ENCODE data around the gene FGFR2.

Gene FGFR2

GRCh38 chr10:121598263-121599249, at the start of gene FGFR2:
TSS of gene FGFR2 (minus strand) at chr10:121598444. CDS start at chr10:121593817, 4,627 bp downstream.
- peak; percentile 95 for DNase-seq

GRCh38 chr10:121647401-121647800, 49.2 kb upstream of the FGFR2 start:
- DNase-seq: no peak

- DNase-seq: no peak
These were observed 47.5 kb upstream of the FGFR2 start for GRCh38 chr10:121645696-121646095.

- DNase-seq: peak; percentile 50
These were observed 46.3 kb upstream of the FGFR2 start for GRCh38 chr10:121644501-121644900.

GRCh38 chr10:121640266-121640665, 42.0 kb upstream of the FGFR2 start:
- DNase-seq: no peak

DNA sequence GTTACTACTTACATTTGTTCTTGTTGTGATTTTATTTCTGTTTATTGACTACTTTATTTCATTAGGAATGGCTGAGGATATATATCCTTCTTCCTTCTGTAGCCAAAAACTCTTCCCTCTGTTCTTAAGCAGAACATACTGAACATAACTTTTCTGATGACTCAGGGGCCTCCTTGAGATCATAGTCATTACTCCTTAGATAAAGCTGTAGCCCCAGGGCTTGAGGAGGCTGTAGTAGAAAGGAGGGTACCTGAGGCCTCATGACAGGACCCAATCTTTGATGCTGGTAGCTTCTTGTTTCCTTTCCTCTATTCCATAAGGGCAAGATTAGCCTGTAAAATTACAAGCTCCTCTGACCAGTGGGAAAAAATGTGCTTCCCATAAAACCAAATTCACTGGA, 41.2 kb upstream of the FGFR2 start:
- DNase-seq: no peak

DNA sequence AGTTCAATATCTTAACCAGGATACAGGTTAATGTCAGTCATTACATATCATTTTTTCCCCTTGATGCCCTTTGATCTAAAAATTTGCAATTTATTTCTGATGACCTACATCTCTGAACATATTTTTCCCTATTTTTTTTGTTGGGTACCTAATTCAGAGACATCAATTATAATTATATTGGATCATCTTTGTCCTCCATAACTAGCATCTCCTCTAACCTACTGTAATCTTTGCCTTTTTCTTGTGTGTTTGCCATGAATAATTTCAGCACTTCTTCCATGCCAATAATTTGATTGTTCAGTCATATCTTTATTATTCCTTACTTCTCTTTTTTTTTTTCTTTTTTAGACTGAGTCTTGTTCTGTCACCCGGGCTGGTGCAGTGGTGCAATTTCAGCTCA, 39.2 kb upstream of the FGFR2 start:
- no peak for DNase-seq

DNA sequence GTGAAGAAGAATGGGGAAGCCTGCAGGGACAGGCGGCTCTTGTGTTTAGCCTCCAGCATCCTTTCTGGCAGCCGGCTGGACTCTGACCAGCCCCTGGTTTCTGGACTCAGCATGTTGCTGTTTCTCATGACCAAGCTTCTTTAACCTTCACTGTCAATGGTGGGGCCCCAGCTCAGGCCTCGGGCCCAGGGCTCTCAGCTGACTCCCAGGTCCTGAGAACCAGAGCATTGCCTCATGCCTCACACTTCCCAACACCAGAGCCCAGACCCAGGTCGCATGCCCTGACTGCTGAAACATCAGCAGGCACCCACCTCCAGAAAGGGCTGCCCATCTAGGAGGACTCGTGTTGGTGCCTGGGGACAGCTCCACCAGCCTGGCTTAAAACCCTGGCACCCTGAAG, 34.8 kb upstream of the FGFR2 start:
- DNase-seq: no peak

DNA sequence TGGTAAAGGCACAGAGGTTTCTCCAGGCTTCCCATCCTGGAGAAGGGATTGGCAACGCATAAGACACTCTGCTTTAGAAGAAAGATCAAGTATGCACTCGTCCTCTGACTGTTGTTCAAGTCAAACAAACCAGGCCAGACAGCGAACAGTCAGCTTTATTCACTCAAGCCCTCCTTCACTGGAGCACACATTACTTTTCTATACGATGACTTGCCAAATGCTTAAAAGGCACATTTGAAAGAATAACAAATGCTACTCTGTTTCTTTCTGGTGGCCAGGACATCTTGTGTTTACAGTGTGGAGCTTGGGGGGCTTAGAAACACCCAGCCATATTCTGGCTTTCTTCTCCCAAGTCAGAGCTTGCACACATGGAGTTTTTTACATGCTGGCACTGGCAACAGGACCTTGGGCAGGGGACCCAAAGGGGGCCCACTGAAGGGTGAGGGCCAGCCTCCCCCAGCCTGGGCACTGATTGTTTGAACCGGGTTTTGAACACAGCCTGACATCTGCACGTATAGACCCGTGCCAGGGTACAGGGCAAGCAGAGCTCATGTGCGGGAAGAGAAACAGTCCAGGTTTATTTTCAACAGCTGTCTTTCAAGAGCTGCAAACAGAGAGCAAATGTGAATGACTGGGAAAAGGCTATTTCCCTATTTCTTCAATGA, 33.3 kb upstream of the FGFR2 start:
- peak; percentile 38 for DNase-seq

GRCh38 chr10:121628859-121629258, 30.6 kb upstream of the FGFR2 start:
- peak; percentile 43 for DNase-seq

- DNase-seq: peak; percentile 68
These were observed 29.8 kb upstream of the FGFR2 start for GRCh38 chr10:121627876-121628581.

DNA sequence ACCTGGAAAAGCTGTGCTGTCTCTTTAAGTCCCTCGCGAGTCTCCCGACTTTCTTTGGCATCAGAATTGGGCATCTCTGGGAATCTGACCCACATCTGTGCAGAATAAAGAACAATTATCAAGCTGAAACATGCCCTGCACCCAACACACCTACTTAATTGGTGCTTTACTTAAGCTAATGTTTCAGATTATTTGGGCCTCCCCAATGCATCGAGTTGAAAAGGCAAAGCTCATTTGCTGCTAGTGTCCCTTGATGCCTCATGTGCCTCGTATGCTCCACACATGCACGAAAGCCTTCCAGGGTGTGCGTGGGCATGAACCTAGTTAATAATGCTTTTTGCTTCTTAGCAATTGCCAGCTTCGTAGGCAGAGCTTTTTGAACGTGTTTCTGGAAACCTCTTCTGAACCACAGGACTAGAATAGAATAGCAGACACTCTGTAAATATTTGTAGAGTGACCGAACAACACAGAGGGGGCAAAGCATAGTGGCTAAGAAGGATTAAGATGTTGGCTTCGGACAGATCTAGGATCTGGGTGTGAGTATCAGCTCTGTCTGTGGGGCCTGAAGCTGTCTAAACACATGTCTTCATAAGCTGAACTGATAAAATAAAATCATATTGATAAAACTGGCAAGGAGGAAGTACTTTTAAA, 26.7 kb upstream of the FGFR2 start:
- no peak for DNase-seq

DNA sequence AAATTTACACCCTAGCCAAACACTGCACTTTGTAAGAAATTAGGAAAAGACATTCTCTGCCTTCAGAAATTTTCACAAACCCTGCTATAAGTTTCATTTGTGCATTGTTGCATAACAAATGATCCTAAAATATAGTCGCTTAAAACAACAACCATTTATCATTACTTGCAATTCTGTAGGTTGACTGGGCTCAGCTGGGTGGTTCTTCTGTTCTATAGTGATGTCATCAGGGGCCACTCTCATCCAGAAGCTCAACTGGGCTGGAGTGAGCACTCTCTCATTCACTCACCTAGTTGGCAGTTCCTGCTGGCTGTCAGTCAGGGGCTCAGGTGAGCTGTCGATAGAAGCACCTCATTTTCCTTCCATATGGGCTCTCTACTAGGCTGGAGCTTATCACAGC, 20.7 kb upstream of the FGFR2 start:
- no peak for DNase-seq

DNA sequence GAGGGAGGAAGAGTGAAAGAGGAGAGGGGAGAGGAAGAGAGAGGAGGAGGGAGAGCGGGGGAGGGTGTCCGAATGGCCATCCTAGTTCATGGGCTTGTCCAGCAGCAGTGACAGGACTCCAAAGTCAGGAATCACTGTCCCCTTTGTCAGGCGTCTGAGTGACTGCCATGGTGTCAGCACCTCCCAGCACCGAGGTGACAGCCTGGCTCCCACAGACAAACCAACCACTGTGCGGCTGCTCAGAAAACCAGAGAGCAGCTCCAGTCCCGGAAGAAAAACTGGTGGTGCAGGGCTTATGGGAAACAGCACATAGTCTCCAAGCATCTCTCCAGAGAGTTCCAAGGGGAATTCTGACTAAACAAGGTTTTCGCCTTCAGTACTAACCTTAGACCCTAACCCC, 18.9 kb upstream of the FGFR2 start:
- no peak for DNase-seq

GRCh38 chr10:121616291-121616690, 18.0 kb upstream of the FGFR2 start:
- DNase-seq: no peak

- no peak for DNase-seq
These were observed 17.6 kb upstream of the FGFR2 start for GRCh38 chr10:121615836-121616235.

- peak; percentile 37 for DNase-seq
These were observed 17.2 kb upstream of the FGFR2 start for GRCh38 chr10:121615435-121615793.

GRCh38 chr10:121614613-121615434, 16.6 kb upstream of the FGFR2 start:
- DNase-seq: peak; percentile 24

DNA sequence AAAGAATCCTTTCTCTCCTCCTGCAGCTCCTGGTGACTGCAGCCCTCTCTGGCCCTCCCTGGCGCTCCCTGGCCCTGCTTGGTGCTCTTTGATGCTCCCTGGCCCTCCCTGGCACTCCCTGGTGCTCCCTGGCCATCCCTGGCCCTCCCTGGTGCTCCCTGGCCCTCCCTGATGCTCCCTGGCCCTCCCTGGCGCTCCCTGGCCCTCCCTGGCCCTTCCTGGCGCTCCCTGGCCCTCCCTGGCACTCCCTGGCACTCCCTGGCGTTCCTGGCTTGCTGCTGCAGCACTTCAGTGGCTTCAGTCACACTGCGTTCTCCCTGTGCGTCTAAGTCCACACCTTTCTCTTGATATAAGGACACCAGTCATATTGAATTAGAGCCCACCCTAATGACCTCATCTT, 15.2 kb upstream of the FGFR2 start:
- no peak for DNase-seq

DNA sequence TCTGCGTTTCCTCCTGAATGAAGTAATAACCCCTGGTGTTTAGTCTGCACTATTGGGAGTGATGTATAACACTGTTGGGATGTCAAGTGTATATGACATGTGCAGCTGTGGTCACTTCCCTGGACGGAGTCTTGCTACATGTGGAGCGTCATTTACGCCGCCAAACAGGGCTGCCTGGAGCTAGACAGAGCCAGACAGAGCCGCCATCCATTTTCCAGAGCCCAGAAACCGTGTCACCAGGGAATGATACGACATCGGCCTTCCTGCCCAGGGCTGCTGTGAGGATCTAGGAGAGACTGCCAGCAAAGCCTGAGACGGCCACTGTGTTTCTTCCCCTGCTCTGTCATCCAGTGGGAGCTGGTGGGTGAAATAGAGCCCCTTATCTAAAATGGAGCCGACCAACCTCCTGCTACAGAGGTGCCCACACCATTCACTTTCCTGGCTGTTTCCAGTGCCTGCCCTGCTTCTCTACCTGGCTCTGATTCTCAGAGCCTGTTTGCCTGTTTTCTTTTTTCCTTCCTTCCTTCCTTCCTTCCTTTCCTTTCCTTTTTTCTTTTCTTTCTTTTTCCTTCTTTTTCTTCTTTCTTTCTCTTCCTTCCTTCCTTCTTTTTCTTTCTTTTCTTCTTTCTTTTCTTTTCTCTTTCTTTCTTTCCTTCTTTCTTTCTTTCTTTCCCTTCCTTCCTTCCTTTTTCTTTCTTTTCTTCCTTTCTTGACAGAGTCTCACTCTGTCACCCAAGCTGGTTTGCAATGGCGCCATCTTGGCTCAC, 13.3 kb upstream of the FGFR2 start:
- no peak for DNase-seq

- DNase-seq: no peak
These were observed 12.6 kb upstream of the FGFR2 start for GRCh38 chr10:121610798-121611323.
